Adipose tissue (tissue), 3 donors: Measurements from ENCODE around the gene CUBN. TPM values are rescaled to one million over a fixed set of nuclear protein-coding genes. Genes with fewer than 3 reads are reported as not detected.

Source experiments
- H3K27ac ChIP-seq: one replicate; pipeline ENCODE4 v1.5.1; 2013; ENCODE audit warnings: low read depth, low read length
- WGBS, 3 donors: extraction: QIAGEN DNeasy Blood & Tissue Kit; methylation state at CpG; one replicate each; pipeline ENCODE4 v1.1.7; 2013; 5-methylcytosine and 5-hydroxymethylcytosine counted together
- polyA plus RNA-seq, 3 donors: library from polyadenylated mRNA; stranded (reverse); fragments of 200-250 nt; gene quantifications; one replicate each; pipeline ENCODE4 v1.2.3, GENCODE V29; 2013
- donor health status: healthy with polysubstance abuse.
- donor health status: Bipolar disorder and iron deficiency.
- donor health status: healthy.

Gene CUBN
- polyA plus RNA-seq, 3 donors = 0.20 to 0.56 (median 0.36) TPM

- WGBS, 3 donors = 41 to 51% (median 42%) methylated on average over 7 of the region's 7 CpGs
- H3K27ac ChIP-seq = no peak overlapping the region
Observed at GRCh38 chr10:16777473-16778370, 351.9 kb downstream of the CUBN start.

- WGBS, 3 donors = 57 to 74% (median 59%) methylated on average over 3 of the region's 3 CpGs
Observed at GRCh38 chr10:16776896-16777295, 352.7 kb downstream of the CUBN start.

More at GRCh38 chr10:16776896-16777295, 352.7 kb downstream of the CUBN start:
- no peak overlapping the region for H3K27ac ChIP-seq

Other genes starting within 250 kb of the CUBN start
- gene TRDMT1, start 71.9 kb upstream of the CUBN start, polyA plus RNA-seq = 1 to 10 TPM; 1.3 to 2.7 (median 1.6) TPM
- gene VIM, start 98.4 kb upstream of the CUBN start, polyA plus RNA-seq = 1,000 to 10,000 TPM in 2 of 3 donors, 100 to 1,000 TPM in 1; 348 to 3,997 (median 2,261) TPM